H1 (cell line): ENCODE results near the gene P2RX7. TPM values are rescaled to one million over a fixed set of nuclear protein-coding genes. Genes with fewer than 3 reads are reported as not detected.

Experiments used
- CTCF ChIA-PET: fragments of 300-600 bp; sonication (Branson Sonifier 250); formaldehyde crosslinking; loops from one replicate; lab custom pipeline; 2021; ENCODE audit not compliant: partially characterized antibody; lab: Charles Lee
- POLR2A ChIA-PET: fragments of 300-600 bp; sonication (Branson Sonifier 250); formaldehyde crosslinking; loops from one replicate; lab custom pipeline; 2021; ENCODE audit warnings: inconsistent platforms; ENCODE audit not compliant: partially characterized antibody; lab: Charles Lee
- DNase-seq, 2 experiments: peaks; one replicate each; pipeline versions ENCODE4 v3.0.0 to v3.0.0-alpha.2; 2010 to 2022; ENCODE audit warnings: low spot score in 2 of 2, low read depth in 1 of 2, mixed read lengths in 1 of 2
- FAIRE-seq: peaks from 2 replicates; lab custom pipeline; 2011; peaks lifted over from hg19 to GRCh38; lab: Jason Lieb, UNC
- H2AFZ ChIP-seq: 2 replicates; pipeline ENCODE4 v1.8.1; 2012; ENCODE audit warnings: low read length, inconsistent platforms
- H2AK5ac ChIP-seq: 2 replicates; pipeline ENCODE4 v1.6.1; 2013; ENCODE audit warnings: low read depth, low read length
- H2BK120ac ChIP-seq: replicated peaks from 2 replicates; pipeline ENCODE3; 2013; ENCODE audit warnings: low read depth, low read length, inconsistent platforms
- H2BK12ac ChIP-seq: 2 replicates; pipeline ENCODE4 v1.6.1; 2013; ENCODE audit warnings: low read depth, low read length
- H2BK15ac ChIP-seq: 2 replicates; pipeline ENCODE4 v1.6.1; 2013; ENCODE audit warnings: low read length
- H2BK20ac ChIP-seq: 2 replicates; pipeline ENCODE4 v1.6.1; 2013; ENCODE audit warnings: low read length
- H2BK5ac ChIP-seq: 2 replicates; pipeline ENCODE4 v1.6.1; 2013; ENCODE audit warnings: low read depth, low read length
- H3K14ac ChIP-seq: 2 replicates; pipeline ENCODE4 v1.6.1; 2013; ENCODE audit warnings: inconsistent platforms; ENCODE audit not compliant: insufficient read length
- H3K18ac ChIP-seq: 2 replicates; pipeline ENCODE4 v1.6.1; 2013; ENCODE audit warnings: low read length; ENCODE audit errors: extremely low read depth
- H3K23ac ChIP-seq: 2 replicates; pipeline ENCODE4 v1.6.1; 2013; ENCODE audit warnings: inconsistent platforms; ENCODE audit not compliant: insufficient read length
- H3K23me2 ChIP-seq: 2 replicates; pipeline ENCODE4 v1.6.1; 2013; ENCODE audit warnings: low read depth, low read length
- H3K27ac ChIP-seq: 2 replicates; pipeline ENCODE4 v1.6.1; 2011; ENCODE audit warnings: low read depth, low read length, inconsistent platforms
- H3K27me3 ChIP-seq, 4 experiments: replicated peaks in 1 of 4; 1 replicate in 1 of 4; 2 replicates in 3 of 4; pipeline versions ENCODE4 v1.6.1 to v1.8.1; 2011 to 2013; ENCODE audit warnings: low read length in 3 of 4, mild to moderate bottlenecking in 3 of 4, inconsistent platforms in 2 of 4, mixed read lengths in 2 of 4, moderate library complexity in 1 of 4; ENCODE audit not compliant: control insufficient read depth in 3 of 4, insufficient read depth in 3 of 4; ENCODE audit errors: extremely low read depth in 1 of 4
- H3K36me3 ChIP-seq, 4 experiments: 2 replicates each; pipeline versions ENCODE4 v1.6.1 to v1.8.1; 2011 to 2013; ENCODE audit warnings: mild to moderate bottlenecking in 4 of 4, low read length in 3 of 4, moderate library complexity in 2 of 4, control low read depth in 1 of 4, inconsistent platforms in 1 of 4; ENCODE audit not compliant: insufficient read depth in 4 of 4, control insufficient read depth in 2 of 4
- H3K4ac ChIP-seq: replicated peaks from 2 replicates; pipeline ENCODE3; 2013; ENCODE audit warnings: low read length, low read depth, mixed read lengths, inconsistent platforms; ENCODE audit not compliant: insufficient read length
- H3K4me1 ChIP-seq, 4 experiments: replicated peaks in 1 of 4; 1 replicate in 1 of 4; 2 replicates in 3 of 4; pipeline versions ENCODE4 v1.6.1 to v1.8.1; 2011 to 2013; ENCODE audit warnings: low read length in 3 of 4, inconsistent platforms in 2 of 4, mixed read lengths in 1 of 4; ENCODE audit not compliant: insufficient read depth in 4 of 4, control insufficient read depth in 3 of 4
- H3K4me2 ChIP-seq, 2 experiments: 2 replicates each; pipeline versions ENCODE4 v1.6.1 to v1.8.1; 2011 to 2013; ENCODE audit warnings: low read depth in 2 of 2, low read length in 2 of 2, control low read depth in 1 of 2, inconsistent platforms in 1 of 2, mild to moderate bottlenecking in 1 of 2; ENCODE audit not compliant: insufficient read depth in 1 of 2
- H3K4me3 ChIP-seq, 4 experiments: fragments of 200-600, 300-600 bp in 1 of 4; sonication (generic), shearing (Covaris generic), sonication (Bioruptor Twin) in 1 of 4; 2 replicates each; pipeline versions ENCODE4 v1.5.1 to v1.8.1; 2011 to 2016; ENCODE audit warnings: low read length in 4 of 4, low read depth in 3 of 4, control low read depth in 2 of 4, inconsistent platforms in 2 of 4, mild to moderate bottlenecking in 2 of 4, mixed read lengths in 1 of 4, moderate library complexity in 1 of 4; ENCODE audit not compliant: insufficient read depth in 2 of 4; ENCODE audit errors: extremely low read depth in 1 of 4
- H3K56ac ChIP-seq: replicated peaks from 2 replicates; pipeline ENCODE3; 2013; ENCODE audit warnings: low read depth, mild to moderate bottlenecking, mixed read lengths, low read length, inconsistent platforms; ENCODE audit not compliant: insufficient read length
- H3K79me1 ChIP-seq: 2 replicates; pipeline ENCODE4 v1.6.1; 2013; ENCODE audit warnings: low read depth, low read length, control low read depth
- H3K79me2 ChIP-seq, 2 experiments: 2 replicates each; pipeline versions ENCODE4 v1.6.1 to v1.8.1; 2012 to 2013; ENCODE audit warnings: low read length in 2 of 2, mild to moderate bottlenecking in 2 of 2, inconsistent platforms in 1 of 2; ENCODE audit not compliant: insufficient read depth in 2 of 2, control insufficient read depth in 1 of 2
- H3K9ac ChIP-seq, 4 experiments: replicated peaks in 1 of 4; 1 replicate in 1 of 4; 2 replicates in 3 of 4; pipeline versions ENCODE4 v1.6.1 to v1.8.1; 2011 to 2013; ENCODE audit warnings: low read depth in 3 of 4, low read length in 3 of 4, control low read depth in 2 of 4, mild to moderate bottlenecking in 2 of 4, moderate library complexity in 2 of 4, inconsistent platforms in 1 of 4; ENCODE audit errors: extremely low read depth in 1 of 4
- H3K9me3 ChIP-seq, 2 experiments: 2 replicates each; pipeline versions ENCODE4 v1.6.1 to v1.8.1; 2012 to 2013; ENCODE audit warnings: mild to moderate bottlenecking in 2 of 2, moderate library complexity in 2 of 2, control low read depth in 1 of 2, inconsistent platforms in 1 of 2, low read depth in 1 of 2, low read length in 1 of 2, mixed read lengths in 1 of 2; ENCODE audit not compliant: insufficient read depth in 2 of 2
- H4K20me1 ChIP-seq, 2 experiments: replicated peaks in 1 of 2; 2 replicates each; pipeline versions ENCODE3 to v1.8.1; 2011 to 2013; ENCODE audit warnings: inconsistent platforms in 2 of 2, low read length in 2 of 2, mild to moderate bottlenecking in 1 of 2; ENCODE audit not compliant: insufficient read depth in 2 of 2, control insufficient read depth in 1 of 2
- H4K5ac ChIP-seq: 2 replicates; pipeline ENCODE4 v1.6.1; 2013; ENCODE audit warnings: low read length, low read depth, mixed read lengths, inconsistent platforms; ENCODE audit not compliant: insufficient read length
- H4K8ac ChIP-seq: 2 replicates; pipeline ENCODE4 v1.8.0; 2013; ENCODE audit warnings: mild to moderate bottlenecking, moderate library complexity, low read length, inconsistent platforms; ENCODE audit not compliant: insufficient read depth; ENCODE audit errors: extremely low read depth
- H4K91ac ChIP-seq: replicated peaks from 2 replicates; pipeline ENCODE3; 2013; ENCODE audit warnings: low read length, mixed read lengths, inconsistent platforms; ENCODE audit not compliant: insufficient read length
- BACH1 ChIP-seq: IDR thresholded peaks from 2 replicates; pipeline ENCODE4 v1.6.1; 2012; ENCODE audit warnings: low read length, improper control_type of control experiment
- BCL11A ChIP-seq, 2 experiments: IDR thresholded peaks; one replicate each; pipeline ENCODE4 v1.6.1; 2011; ENCODE audit warnings: low read depth in 2 of 2, low read length in 2 of 2, mild to moderate bottlenecking in 2 of 2
- EZH2 ChIP-seq: fragments of 200-600 bp; sonication (generic); IDR thresholded peaks from 2 replicates; pipeline ENCODE4 v1.7.1; 2012; ENCODE audit warnings: low read depth, mild to moderate bottlenecking, moderate library complexity, low read length, inconsistent platforms; ENCODE audit not compliant: severe bottlenecking
- GTF2F1 ChIP-seq: IDR thresholded peaks from 2 replicates; pipeline ENCODE4 v1.6.1; 2012; ENCODE audit warnings: low read depth, low read length, improper control_type of control experiment, borderline replicate concordance
- HDAC6 ChIP-seq: IDR thresholded peaks from one replicate; pipeline ENCODE4 v1.7.1; 2012; ENCODE audit warnings: low read depth, mild to moderate bottlenecking, inconsistent platforms, low read length, moderate library complexity
- KDM1A ChIP-seq: fragments of 200-600, 300-600 bp; sonication (generic); IDR thresholded peaks from 2 replicates; pipeline ENCODE4 v1.7.1; 2016; ENCODE audit warnings: mild to moderate bottlenecking, low read length, borderline replicate concordance
- KDM5A ChIP-seq: fragments of 200-600 bp; IDR thresholded peaks from 2 replicates; pipeline ENCODE4 v1.7.1; 2012; ENCODE audit warnings: mild to moderate bottlenecking, low read length, inconsistent platforms, mixed read lengths
- NANOG ChIP-seq: IDR thresholded peaks from 2 replicates; pipeline ENCODE4 v1.6.1; 2011; ENCODE audit warnings: low read length, low read depth, mild to moderate bottlenecking, inconsistent platforms; ENCODE audit not compliant: insufficient read depth, poor library complexity, severe bottlenecking
- POU5F1 ChIP-seq: IDR thresholded peaks from 2 replicates; pipeline ENCODE4 v1.6.1; 2011; ENCODE audit warnings: low read depth, mild to moderate bottlenecking, low read length, moderate library complexity
- RAD21 ChIP-seq, 2 experiments: IDR thresholded peaks in 1 of 2; conservative IDR thresholded peaks in 1 of 2; 2 replicates each; pipeline ENCODE4 v1.6.1; 2011; ENCODE audit warnings: low read depth in 2 of 2, low read length in 2 of 2, improper control_type of control experiment in 1 of 2, inconsistent platforms in 1 of 2, mild to moderate bottlenecking in 1 of 2, moderate library complexity in 1 of 2
- SIRT6 ChIP-seq: IDR thresholded peaks from one replicate; pipeline ENCODE4 v1.7.1; 2012; ENCODE audit warnings: low read length, inconsistent platforms
- SIX5 ChIP-seq: IDR thresholded peaks from 2 replicates; pipeline ENCODE4 v1.6.1; 2011; ENCODE audit warnings: mild to moderate bottlenecking, low read depth, low read length
- SUZ12 ChIP-seq: fragments of 200-600 bp; sonication (generic); IDR thresholded peaks from 2 replicates; pipeline ENCODE4 v1.6.1; 2012; ENCODE audit warnings: mild to moderate bottlenecking, inconsistent platforms, low read length, moderate library complexity, mixed read lengths
- TAF1 ChIP-seq: IDR thresholded peaks from 2 replicates; pipeline ENCODE4 v1.6.1; 2011; ENCODE audit warnings: mild to moderate bottlenecking, low read depth, low read length
- WGBS, 2 experiments: shearing (Covaris generic) in 1 of 2; methylation state at CpG; one replicate each; pipeline versions ENCODE4 v1.1.6 to v1.1.7; 2013 to 2015; ENCODE audit warnings: low lambda C conversion rate in 2 of 2, mixed read lengths in 2 of 2, inconsistent platforms in 1 of 2, low coverage in 1 of 2, missing lambda C conversion rate in 1 of 2; ENCODE audit not compliant: insufficient replicate concordance in 2 of 2, insufficient coverage in 1 of 2, insufficient read length in 1 of 2; ENCODE audit errors: extremely low coverage in 1 of 2, missing lambda C conversion rate in 1 of 2; 5-methylcytosine and 5-hydroxymethylcytosine counted together
- polyA plus RNA-seq, 7 experiments: library from polyadenylated mRNA; depleted of rRNA in 3 of 7; stranded (reverse) in 5 of 7; unstranded in 2 of 7; fragments of >200 nt in 5 of 7; fragments of 200-250 nt in 2 of 7; gene quantifications; 1 replicate in 5 of 7; 2 replicates in 1 of 7; 4 replicates in 1 of 7; pipeline versions ENCODE4 v1.2.1 to v1.2.3, GENCODE V29; 2011 to 2013; ENCODE audit warnings: missing spikeins in 2 of 7, mixed read lengths in 2 of 7
- total RNA-seq: library from RNA; stranded (reverse); fragmentation: NEBNext Ultra II Directional; extraction: Animal tissue kit (Norgen Biotek cat#: 25700); gene quantifications from 2 replicates; pipeline ENCODE4 v1.2.1, GENCODE V29; 2021

The P2RX7 gene
- total and polyA plus RNA-seq, 2 of the 8 experiments (the other 6 are each of a cell fraction or from before 2014, with no cell fraction given): 0.38 to 0.56 TPM

DNA sequence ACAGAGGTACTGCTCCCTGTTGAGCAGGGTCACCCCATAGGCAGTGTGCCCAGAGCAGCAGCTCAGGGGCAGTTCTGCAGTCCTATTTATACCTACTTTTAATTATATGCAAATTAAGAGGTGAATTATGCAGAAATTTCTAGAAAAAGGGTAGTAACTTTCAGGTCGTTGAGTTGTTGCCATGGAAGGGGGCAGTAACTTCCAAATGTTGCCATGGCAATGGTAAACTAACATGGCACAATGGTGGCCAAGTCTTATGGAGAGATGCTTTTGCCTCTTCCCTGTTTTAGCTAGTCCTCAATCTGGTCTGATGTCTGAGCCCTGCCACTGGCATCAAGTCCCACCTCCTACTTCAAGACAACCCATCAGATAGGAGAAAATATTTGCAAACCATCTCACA, 30.4 kb upstream of the P2RX7 start:
- Histone ChIP-seq H3K27me3 (no peaks in the 10 kb centered on the region), H3K4ac (no peak overlapping the region), H3K56ac (no peak overlapping the region), H4K5ac (no peak overlapping the region), H2BK20ac (no peak overlapping the region), H4K20me1 (no peaks in the 10 kb centered on the region), H3K23me2 (no peaks in the 10 kb centered on the region), H3K4me3 (no peak overlapping the region), H3K79me2 (no peaks in the 10 kb centered on the region), H2AK5ac (no peak overlapping the region), H4K91ac (no peak overlapping the region), H3K18ac (no peak overlapping the region), H3K36me3 (no peaks in the 10 kb centered on the region), H2AFZ (no peak overlapping the region), H2BK12ac (no peak overlapping the region), H3K9me3 (0 out of 4 replicates have a peak, but pooled peaks cover 0 to 5% of the 10 kb centered on the region in 2 experiments), H2BK5ac (no peak overlapping the region), H4K8ac (no peak overlapping the region), H3K4me1 (no peaks in the 10 kb centered on the region), H3K9ac (no peak overlapping the region), H2BK120ac (no peak overlapping the region), H3K14ac (no peak overlapping the region), H2BK15ac (no peak overlapping the region), H3K79me1 (no peaks in the 10 kb centered on the region), H3K4me2 (no peak overlapping the region), H3K23ac (no peak overlapping the region), H3K27ac (no peak overlapping the region)
- DNase-seq: no peak
- FAIRE-seq: no peak
- CTCF ChIA-PET: interaction anchor here (0.5 to 1.6 kb wide), 10 partner anchors 8 to 459 kb away, joined by 3 to 6 read pairs (median 3); no protein-coding TSS in a partner anchor
- POLR2A ChIA-PET: interaction anchor here (1.0 kb wide), 1 partner anchor 41 kb away, joined by 3 read pairs; no protein-coding TSS in a partner anchor
- WGBS, 2 experiments: 64% methylated on average over 1 of the region's 1 CpG; no CpG with 5 or more reads in 1 of the 2 experiments
- TF ChIP-seq NANOG (no peak), TAF1 (no peak), GTF2F1 (no peak), KDM1A (no peak), SUZ12 (no peak), SIX5 (no peak), EZH2 (no peak), HDAC6 (no peak), SIRT6 (no peak), POU5F1 (no peak), BCL11A (IDR thresholded peaks at IDR 0.05; ENCODE audit: low read depth in 2 of 2, low read length in 2 of 2) (no peak), KDM5A (no peak), RAD21 (IDR thresholded peaks at IDR 0.05 in 1 of 2, conservative IDR thresholded peaks at IDR 0.05 in 1 of 2; ENCODE audit: low read depth in 2 of 2, low read length in 2 of 2) (no peak), BACH1 (no peak)
